CD4-positive, alpha-beta T cell treated with Interleukin-4 for 4 hours (primary cell): ENCODE measurements around the gene MAPKAP1.

Experiments used
- DNase-seq: peaks from one replicate; pipeline ENCODE4 v3.0.0-alpha.2; 2020

Gene MAPKAP1

DNA sequence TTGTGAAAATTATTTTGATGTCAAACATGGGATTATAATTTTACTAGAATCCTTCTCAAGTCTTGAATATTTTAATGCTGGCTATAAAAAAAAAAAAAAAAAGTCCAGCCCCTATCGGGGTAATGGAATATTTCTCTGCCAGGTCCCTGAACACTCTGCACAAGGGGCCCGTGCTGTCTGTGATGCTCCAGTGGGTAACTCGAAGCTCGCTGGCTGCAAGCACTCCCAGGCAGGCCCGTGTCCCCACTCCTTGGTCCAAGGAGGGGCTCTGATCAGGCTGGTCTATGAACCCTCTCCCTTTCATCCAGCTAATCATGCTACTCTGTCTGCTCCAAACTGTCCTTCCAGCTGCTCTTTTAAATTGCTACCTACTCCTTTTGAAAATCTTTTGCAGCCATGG lies 264.6 kb downstream of the MAPKAP1 start:
- DNase-seq: no peak

- no peak for DNase-seq
Observed at GRCh38 chr9:125440411-125440810, 266.6 kb downstream of the MAPKAP1 start.

- DNase-seq: no peak
Observed at GRCh38 chr9:125439434-125440272, 267.4 kb downstream of the MAPKAP1 start.

DNA sequence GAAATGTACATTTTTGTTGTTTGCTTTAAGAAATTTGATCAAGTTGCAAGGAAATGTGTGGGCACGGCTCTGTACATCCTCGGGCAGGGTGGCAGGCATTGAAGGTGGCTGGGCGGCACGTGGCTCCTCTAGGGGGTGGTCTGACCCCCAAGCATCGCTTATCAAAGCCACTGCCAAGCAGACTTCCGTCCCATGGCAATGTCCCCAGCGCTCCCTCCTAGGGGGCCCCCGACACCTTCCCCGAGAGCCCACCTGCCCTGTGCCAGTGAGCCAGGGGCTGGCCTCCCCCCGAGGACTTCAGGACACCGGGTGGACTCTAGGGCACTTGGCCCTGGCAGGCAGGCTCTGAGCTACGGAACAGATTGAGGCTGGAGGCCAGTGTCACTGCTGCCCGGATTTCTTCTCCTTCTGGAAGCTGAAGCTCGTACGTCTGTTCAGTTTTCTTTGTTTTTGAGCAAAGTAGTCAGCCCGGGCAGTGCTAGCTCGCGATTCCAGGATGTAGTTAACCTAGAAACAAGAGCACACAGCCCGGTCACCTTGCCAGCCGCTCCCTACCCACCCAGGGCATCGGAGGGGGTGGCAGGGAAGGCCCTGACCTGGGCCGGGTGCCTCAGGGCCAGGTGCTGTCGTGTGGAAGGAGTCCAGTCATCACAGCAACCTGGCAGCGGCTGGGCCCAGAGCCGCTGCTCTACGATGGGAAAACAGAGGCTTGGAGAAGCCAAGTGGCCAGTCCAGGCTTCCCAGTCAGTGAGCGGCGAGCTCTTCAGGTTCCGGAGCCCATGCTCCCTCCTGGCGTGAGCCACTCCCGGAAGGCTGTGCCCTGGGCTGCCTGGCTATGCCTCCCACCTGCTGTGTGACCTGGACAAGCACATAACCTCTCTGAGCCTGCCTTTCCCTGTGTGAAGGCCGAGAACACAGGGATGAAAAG lies 268.2 kb downstream of the MAPKAP1 start:
- no peak for DNase-seq

GRCh38 chr9:125437771-125438221 lies 269.2 kb downstream of the MAPKAP1 start:
- DNase-seq: no peak

- no peak for DNase-seq
Observed at GRCh38 chr9:125436613-125437443, 270.2 kb downstream of the MAPKAP1 start.

DNA sequence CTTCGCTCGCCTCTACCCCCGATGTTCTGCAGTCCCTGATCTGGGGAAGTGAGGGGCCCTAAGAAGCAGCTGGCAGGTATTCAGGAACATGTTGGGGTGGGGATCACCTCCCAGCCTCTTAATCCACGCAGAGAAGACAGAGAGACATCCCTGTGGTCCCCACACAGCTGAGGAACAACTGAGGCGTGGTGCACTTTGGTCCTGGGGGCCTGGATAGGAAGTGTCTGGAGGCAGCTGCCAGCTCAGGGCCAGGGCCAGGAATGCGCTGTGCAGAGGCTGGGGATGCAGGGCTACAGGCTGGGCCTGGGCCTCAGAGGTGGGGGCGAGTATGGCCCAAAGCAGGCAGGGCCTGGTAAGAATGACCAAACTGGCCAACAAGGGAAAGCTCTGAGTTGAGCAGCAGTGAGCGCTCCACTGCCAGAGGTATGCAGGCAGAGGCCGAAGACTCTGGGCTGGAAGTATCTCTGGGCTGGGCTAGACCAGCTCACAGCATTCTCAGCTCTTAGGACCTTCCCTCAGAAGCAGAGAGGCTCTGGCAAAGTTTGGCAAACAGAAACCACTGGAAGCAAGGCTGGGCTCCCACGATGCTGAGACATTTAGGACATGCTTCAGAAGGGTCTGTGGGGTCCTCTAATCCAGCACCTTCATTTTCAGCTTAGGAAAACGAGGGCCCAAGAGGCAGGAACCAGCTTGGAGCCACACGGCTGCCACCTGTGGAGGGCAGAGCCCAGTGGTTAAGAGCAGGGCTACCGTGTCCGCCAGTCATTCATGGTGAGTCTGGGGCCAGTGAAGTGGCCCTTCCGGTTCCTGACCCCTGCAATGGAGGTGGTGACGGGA lies 271.0 kb downstream of the MAPKAP1 start:
- DNase-seq: no peak

GRCh38 chr9:125434986-125435775 lies 271.8 kb downstream of the MAPKAP1 start:
- DNase-seq: no peak

- DNase-seq: no peak
Observed at GRCh38 chr9:125433461-125434011, 273.5 kb downstream of the MAPKAP1 start.

- DNase-seq: no peak
Observed at GRCh38 chr9:125432715-125433385, 274.2 kb downstream of the MAPKAP1 start.

DNA sequence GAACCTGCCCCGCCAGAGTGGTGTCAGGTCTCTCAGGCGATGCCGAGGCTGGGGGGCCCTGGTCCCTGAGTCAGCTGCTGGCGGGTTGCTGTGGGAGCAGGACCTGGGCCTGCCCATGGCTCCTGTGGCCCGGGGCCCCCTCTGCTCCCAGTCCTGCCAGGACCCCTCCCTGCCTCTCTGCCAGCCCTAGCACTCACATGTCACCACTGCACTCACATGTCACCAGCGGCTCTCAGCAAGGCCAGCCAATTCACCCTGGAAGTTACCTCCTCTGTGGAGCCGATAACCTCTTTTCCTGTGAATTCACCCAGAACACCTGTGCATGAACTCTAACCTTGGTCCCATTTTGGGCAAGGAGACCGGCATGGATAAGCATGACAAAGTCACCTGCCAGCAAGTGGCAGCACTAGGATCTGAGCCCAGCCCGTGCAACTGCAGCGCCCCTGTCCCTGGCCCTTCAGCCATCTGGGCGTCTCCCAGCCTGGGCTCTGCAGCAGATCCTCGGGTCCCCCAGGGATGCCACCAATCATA lies 275.2 kb downstream of the MAPKAP1 start:
- DNase-seq: no peak

- no peak for DNase-seq
Observed at GRCh38 chr9:125431012-125431305, 276.0 kb downstream of the MAPKAP1 start.

GRCh38 chr9:125430161-125431011 lies 276.6 kb downstream of the MAPKAP1 start:
- no peak for DNase-seq

GRCh38 chr9:125429476-125430160 lies 277.4 kb downstream of the MAPKAP1 start:
- DNase-seq: no peak

- no peak for DNase-seq
Observed at GRCh38 chr9:125428902-125429467, 278.0 kb downstream of the MAPKAP1 start.

- no peak for DNase-seq
Observed at GRCh38 chr9:125428060-125428901, 278.7 kb downstream of the MAPKAP1 start.

- no peak for DNase-seq
Observed at GRCh38 chr9:125427556-125427955, 279.5 kb downstream of the MAPKAP1 start.
